Fibroblast of the aortic adventitia (primary cell): ENCODE measurements around the gene PELI2. TPM values are rescaled to one million over a fixed set of nuclear protein-coding genes. Genes with fewer than 3 reads are reported as not detected.

Source experiments
- DNase-seq: peaks from one replicate; pipeline ENCODE4 v3.0.0-alpha.2; 2010; ENCODE audit warnings: low read depth
- H3K4me3 ChIP-seq: 2 replicates; pipeline ENCODE4 v1.5.1; 2011; ENCODE audit warnings: low read depth, mild to moderate bottlenecking, control low read depth, low read length, moderate library complexity
- CTCF ChIP-seq: IDR thresholded peaks from 2 replicates; pipeline ENCODE4 v1.5.1; 2011; ENCODE audit warnings: mild to moderate bottlenecking, low read length, control low read depth, inconsistent platforms; ENCODE audit not compliant: insufficient read depth
- total RNA-seq: library from RNA; depleted of rRNA; stranded (reverse); fragments of >200 nt; gene quantifications from 2 replicates; pipeline ENCODE4 v1.2.3, GENCODE V29; 2012; ENCODE audit warnings: low replicate concordance

PELI2 gene
- total RNA-seq, 1 donor: 14.0 TPM

- no peak for TF ChIP-seq CTCF
- no peak overlapping the region for H3K4me3 ChIP-seq
- DNase-seq: peak; percentile 43
Observed at GRCh38 chr14:56300495-56300894, 182.3 kb downstream of the PELI2 start.

GRCh38 chr14:56304456-56304855 is 186.2 kb downstream of the PELI2 start:
- no peak overlapping the region for H3K4me3 ChIP-seq
- no peak for TF ChIP-seq CTCF
- no peak for DNase-seq

- no peak for DNase-seq
- no peak overlapping the region for H3K4me3 ChIP-seq
- no peak for TF ChIP-seq CTCF
Observed at GRCh38 chr14:56309198-56309597, 191.0 kb downstream of the PELI2 start.

- peak; percentile 22 for DNase-seq
- H3K4me3 ChIP-seq: no peak overlapping the region
- no peak for TF ChIP-seq CTCF
Observed at GRCh38 chr14:56310643-56311042, 192.4 kb downstream of the PELI2 start.

GRCh38 chr14:56313789-56314188 is 195.6 kb downstream of the PELI2 start:
- no peak for DNase-seq
- no peak for TF ChIP-seq CTCF
- H3K4me3 ChIP-seq: no peak overlapping the region

- no peak for DNase-seq
- no peak overlapping the region for H3K4me3 ChIP-seq
- no peak for TF ChIP-seq CTCF
Observed at GRCh38 chr14:56318393-56319115, 200.3 kb downstream of the PELI2 start.

- no peak overlapping the region for H3K4me3 ChIP-seq
- DNase-seq: no peak
- no peak for TF ChIP-seq CTCF
Observed at GRCh38 chr14:56321861-56322260, 203.7 kb downstream of the PELI2 start.
